ENCODE results near the gene CYB5RL.
"Not testable (repeated sequence)": the region's sequence is repeated elsewhere in the genome, so short reads cannot be mapped to it uniquely, and the experiment has no call there.

Gene CYB5RL

DNA sequence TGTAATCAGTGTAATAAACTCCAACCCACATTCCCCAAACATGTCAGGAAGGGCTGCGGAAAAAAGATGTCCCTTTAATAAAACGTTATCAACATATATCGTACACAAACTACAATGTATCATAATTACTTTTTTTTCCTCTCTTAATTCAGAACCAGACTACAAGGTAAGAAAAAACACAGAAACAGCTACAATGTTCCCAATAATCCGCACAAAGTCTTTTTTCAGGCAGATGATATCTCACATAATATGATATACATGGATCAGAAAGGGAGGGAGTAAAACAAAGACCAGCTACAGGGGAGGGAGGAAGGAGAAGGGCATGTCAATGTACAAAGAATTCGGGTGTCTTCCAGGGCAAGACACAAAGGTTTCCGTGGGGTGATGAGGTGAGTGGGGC is 25.5 kb upstream of the CYB5RL start:
- DNase-seq, result no peak

DNA sequence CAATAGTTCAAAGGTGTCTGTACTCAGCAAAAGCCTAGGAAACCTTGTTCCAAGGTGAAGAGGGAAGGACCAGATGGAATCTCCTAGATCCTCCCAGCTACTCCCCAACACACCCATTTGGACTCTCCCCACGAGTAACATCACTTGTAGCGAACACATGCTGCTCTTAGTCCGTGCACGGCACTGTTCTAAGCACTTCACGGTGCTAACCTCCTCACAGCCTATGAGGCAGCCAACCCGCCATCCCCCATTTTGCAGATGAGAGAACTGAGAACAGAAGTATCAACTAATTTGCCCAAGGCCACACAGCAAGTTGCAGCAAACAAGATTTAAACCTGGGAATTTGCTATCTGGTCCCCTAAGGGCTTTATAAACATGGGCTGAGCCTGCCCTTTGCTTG is 24.4 kb upstream of the CYB5RL start:
- DNase-seq, result no peak

- no peak for DNase-seq
These were observed 23.8 kb upstream of the CYB5RL start for GRCh38 chr1:54223441-54224202.

GRCh38 chr1:54222711-54223110 is 22.9 kb upstream of the CYB5RL start:
- no peak for DNase-seq

- DNase-seq, result no peak
These were observed 22.1 kb upstream of the CYB5RL start for GRCh38 chr1:54221867-54222484.

- DNase-seq, result no peak
These were observed 21.4 kb upstream of the CYB5RL start for GRCh38 chr1:54221113-54221834.

- no peak for DNase-seq
These were observed 20.4 kb upstream of the CYB5RL start for GRCh38 chr1:54220004-54220811.

GRCh38 chr1:54219688-54220003 is 19.8 kb upstream of the CYB5RL start:
- DNase-seq, result no peak

DNA sequence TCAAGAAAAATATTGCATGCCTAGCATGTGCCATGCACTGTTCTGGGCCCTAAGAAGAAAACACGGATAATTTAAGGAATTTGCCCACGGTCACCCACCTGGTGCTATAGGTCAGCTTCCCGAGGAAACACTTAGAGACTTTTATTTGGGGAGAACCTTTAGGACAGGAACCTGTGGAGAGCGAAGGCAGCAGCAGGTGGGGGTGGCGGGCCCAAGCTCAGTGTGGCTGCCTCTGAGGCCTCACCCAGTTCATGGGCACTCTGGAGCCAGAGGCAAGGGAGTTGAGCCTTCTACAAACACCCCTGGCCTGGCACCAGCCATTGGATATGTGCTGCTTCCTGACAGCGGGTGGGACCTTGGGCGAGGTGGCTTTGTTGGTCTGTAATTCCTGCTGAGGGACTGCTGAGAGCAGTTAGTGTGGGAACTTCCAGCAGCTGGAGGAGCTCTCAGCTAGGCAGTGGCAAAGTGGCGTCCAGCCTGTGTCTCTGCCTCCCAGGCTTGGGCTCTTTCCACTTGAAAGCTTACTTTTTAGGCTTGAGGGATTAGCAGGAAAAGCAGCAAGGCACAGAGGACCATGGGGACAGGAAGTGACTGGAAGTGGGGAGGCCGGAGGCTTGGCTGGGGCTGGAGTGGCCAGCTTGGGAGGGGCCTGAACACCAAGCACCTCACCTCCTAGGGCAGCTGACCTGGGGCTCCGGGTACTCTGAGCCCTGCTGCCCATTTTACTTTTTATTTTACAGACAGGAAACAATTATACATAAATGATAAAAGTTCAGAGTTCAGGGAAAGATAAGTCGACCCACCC is 19.3 kb upstream of the CYB5RL start:
- DNase-seq, result no peak

- DNase-seq, result no peak
These were observed 15.7 kb upstream of the CYB5RL start for GRCh38 chr1:54215523-54215922.

DNA sequence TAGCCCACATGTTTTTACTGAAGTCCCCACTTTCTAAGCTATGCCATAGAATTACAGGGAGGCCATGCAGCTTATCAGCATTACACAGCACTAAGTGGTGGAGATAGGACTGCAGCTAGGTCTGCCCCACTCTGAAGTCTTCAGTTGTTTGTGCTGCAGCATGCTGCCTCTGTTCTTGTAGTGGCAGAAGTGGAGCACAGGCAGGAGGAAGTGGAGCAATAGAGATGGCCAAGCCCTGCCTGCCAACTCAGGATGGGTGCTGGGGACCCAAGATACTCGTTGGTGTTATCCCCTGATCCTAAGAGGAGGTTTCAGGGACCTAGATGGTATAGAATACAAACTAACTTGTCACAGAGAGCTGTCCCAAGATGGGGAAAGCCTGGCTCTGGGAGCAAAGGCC is 13.0 kb upstream of the CYB5RL start:
- DNase-seq, result no peak

- DNase-seq, result not testable (repeated sequence)
These were observed 8.1 kb upstream of the CYB5RL start for GRCh38 chr1:54207896-54208295.

- DNase-seq, result no peak
These were observed 7.5 kb upstream of the CYB5RL start for GRCh38 chr1:54207287-54207686.

GRCh38 chr1:54204199-54204598 is 4.4 kb upstream of the CYB5RL start:
- DNase-seq, result no peak

GRCh38 chr1:54200519-54200997 is 728 bp upstream of the CYB5RL start:
- no peak for DNase-seq

DNA sequence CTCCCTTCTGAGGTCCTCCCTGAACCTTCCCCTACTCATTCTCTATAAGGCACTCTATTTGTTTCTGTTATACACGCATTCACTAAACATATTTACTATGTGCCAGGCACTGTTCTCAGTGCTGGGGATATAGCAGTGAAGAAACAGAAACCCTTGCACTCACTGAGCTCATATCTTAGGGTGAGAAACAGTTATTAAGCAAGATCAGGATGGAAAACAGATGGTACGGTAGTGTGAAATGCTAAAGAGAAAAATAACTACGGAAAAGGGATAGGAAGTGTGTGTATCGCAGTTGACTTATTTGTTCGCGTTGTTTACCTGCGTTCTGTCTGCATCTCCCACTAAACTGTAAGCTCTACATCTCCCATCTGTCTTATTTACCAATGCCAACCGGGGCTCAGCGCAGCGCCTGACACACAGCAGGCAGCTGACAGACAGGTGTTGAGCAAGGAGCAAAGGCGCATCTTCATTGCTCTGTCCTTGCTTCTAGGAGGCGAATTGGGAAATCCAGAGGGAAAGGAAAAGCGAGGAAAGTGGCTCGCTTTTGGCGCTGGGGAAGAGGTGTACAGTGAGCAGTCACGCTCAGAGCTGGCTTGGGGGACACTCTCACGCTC is 572 bp downstream of the CYB5RL start:
- no peak for DNase-seq

GRCh38 chr1:54193453-54193852 is 6.4 kb downstream of the CYB5RL start:
- DNase-seq, result no peak

- DNase-seq, result no peak
These were observed 8.3 kb downstream of the CYB5RL start for GRCh38 chr1:54191525-54191924.

DNA sequence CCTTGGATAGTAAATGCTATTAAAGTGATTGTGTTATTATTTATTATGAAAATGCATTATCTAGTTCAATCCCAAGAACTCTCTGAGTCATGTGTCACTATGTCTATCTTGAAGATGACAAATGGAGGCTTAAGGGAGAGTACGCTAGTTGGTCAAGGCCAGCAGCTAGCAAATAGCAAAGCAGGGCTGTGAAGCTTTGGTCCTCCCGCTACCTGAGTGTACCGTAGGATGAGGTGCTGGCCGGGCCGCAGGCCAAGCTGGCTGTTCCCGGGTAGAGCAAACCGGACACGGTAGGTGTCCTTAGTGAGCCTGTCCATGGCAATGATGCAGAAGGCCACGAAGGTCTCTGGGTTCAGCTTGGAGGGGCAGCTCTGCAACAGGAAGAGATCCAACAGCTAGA is 9.3 kb downstream of the CYB5RL start:
- no peak for DNase-seq

DNA sequence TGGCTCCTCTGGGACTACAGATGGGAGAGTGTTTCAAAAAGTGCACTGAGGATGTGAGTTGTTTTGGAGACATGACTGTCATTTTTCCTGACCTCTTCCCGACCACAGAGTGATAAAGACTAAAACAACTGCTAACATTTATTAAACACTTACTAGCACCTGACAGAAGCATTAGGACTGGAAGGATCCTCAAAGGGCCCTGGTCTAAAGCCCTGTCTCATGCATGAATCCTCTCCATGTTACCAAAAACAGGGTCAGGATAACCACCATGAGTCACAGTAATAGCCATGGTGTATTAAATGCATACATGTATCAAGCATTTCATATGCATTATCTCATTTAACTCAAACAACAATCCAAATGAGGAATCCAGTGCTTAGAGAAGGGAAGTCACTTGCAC is 11.5 kb downstream of the CYB5RL start:
- DNase-seq, result no peak

- DNase-seq, result no peak
These were observed 13.8 kb downstream of the CYB5RL start for GRCh38 chr1:54186056-54186455.
